GM19193 (cell line): ENCODE results near the gene IL17C.

Source experiments
- POLR2A ChIP-seq: IDR thresholded peaks from 4 replicates; pipeline ENCODE4 v1.6.1; 2011; ENCODE audit not compliant: insufficient read depth, insufficient read length; ENCODE audit errors: extremely low read depth

The IL17C gene

GRCh38 chr16:88630433-88630832 lies 7.9 kb upstream of the IL17C start:
- no peak for TF ChIP-seq POLR2A

GRCh38 chr16:88630941-88631340 lies 7.4 kb upstream of the IL17C start:
- TF ChIP-seq POLR2A = no peak

GRCh38 chr16:88631384-88631783 lies 7.0 kb upstream of the IL17C start:
- TF ChIP-seq POLR2A = no peak

- TF ChIP-seq POLR2A = no peak
Measured at GRCh38 chr16:88631920-88632586, 6.3 kb upstream of the IL17C start.

GRCh38 chr16:88632587-88632930 lies 5.8 kb upstream of the IL17C start:
- TF ChIP-seq POLR2A = no peak

- no peak for TF ChIP-seq POLR2A
Measured at GRCh38 chr16:88633684-88634140, 4.7 kb upstream of the IL17C start.

- TF ChIP-seq POLR2A = peak; percentile 44
Measured at GRCh38 chr16:88634141-88634993, 4.0 kb upstream of the IL17C start.

- TF ChIP-seq POLR2A = no peak
Measured at GRCh38 chr16:88634994-88635670, 3.2 kb upstream of the IL17C start.

- TF ChIP-seq POLR2A = no peak
Measured at GRCh38 chr16:88635671-88636319, 2.6 kb upstream of the IL17C start.

GRCh38 chr16:88636488-88637265 lies 1.7 kb upstream of the IL17C start:
- TF ChIP-seq POLR2A = no peak

GRCh38 chr16:88639231-88640038 lies 1.1 kb downstream of the IL17C start:
- no peak for TF ChIP-seq POLR2A

GRCh38 chr16:88640039-88640495 lies 1.7 kb downstream of the IL17C start:
- TF ChIP-seq POLR2A = no peak

GRCh38 chr16:88640498-88641247 lies 2.3 kb downstream of the IL17C start:
- no peak for TF ChIP-seq POLR2A
